ENCODE data around the gene PAM. TPM values are rescaled to one million over a fixed set of nuclear protein-coding genes. Genes with fewer than 3 reads are reported as not detected.

PAM gene
- total RNA-seq, 2 experiments from 2014 or later = not detected

DNA sequence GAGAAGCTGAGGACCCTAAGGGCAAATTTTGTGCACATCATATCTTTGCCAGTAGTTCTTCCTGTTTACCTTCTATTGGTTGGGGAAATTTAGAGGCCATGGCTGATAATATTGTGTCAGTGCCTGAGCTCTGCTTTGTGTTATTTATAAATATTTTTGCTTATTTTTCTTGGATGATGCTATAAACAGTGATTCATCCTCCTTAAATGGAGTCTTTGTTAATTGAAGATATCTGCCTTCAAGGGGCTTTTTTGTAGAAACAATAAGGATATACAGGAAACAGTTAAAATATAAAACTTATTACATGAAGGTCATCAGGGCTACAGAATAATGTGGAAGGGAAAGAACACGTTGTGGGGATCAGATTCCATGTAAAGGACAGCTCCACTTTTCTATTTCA lies 78.0 kb downstream of the PAM start:
- CTCF ChIA-PET (ENCODE audit: unreplicated experiment) = no interaction called here
- POLR2A ChIA-PET = interaction anchor here (0.5 to 0.8 kb wide), 4 partner anchors 8 to 47 kb away, joined by 3 read pairs; no protein-coding TSS in a partner anchor
- intact Hi-C loops (cut with micrococcal nuclease; ENCODE audit: unreplicated experiment) = no loop called here

DNA sequence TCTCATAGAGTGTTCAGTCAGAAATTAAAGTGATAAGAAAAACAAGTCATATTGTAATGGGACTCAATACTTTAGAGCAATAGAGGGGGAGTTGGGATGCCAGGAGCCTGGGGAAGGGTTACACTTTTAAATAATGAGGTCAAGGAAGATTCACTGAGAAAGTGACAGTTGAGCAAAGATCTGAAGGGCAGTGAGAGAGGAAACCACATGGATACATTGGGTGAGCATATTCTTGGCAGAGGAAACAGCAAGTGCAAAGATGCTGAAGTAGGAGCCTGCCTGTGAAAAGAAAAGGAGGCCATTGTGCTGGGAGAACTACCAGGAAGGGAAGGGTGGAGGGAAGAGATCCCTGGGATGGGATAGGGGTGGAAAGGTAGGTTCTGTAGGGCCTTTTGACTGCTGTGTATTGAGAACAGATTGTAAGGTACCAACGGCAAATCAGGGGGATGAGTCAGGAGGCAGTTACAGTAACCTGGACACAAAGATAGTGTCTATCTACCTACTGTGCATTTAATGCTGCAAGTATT lies 79.4 kb downstream of the PAM start:
- BruUV-seq (replicated peaks) = no TSS peak
- Histone ChIP-seq H3K4me1 (ENCODE audit: insufficient read depth, low read length, poor library complexity, severe bottlenecking) (no peaks in the 10 kb centered on the region), H3K79me2 (ENCODE audit: insufficient read depth, low read depth, low read length) (no peaks in the 10 kb centered on the region), H3K4me2 (ENCODE audit: low read length) (no peak overlapping the region), H3K27ac (ENCODE audit: low read depth, low read length, poor library complexity, severe bottlenecking) (no peak overlapping the region), H3K9me3 (ENCODE audit: low read length) (no peaks in the 10 kb centered on the region), H2AFZ (ENCODE audit: low read length) (no peak overlapping the region), H3K4me3 (ENCODE audit: low read depth, low read length, poor library complexity, severe bottlenecking) (no peak overlapping the region), H3K9me2 (ENCODE audit: insufficient read depth, low read length) (no peaks in the 10 kb centered on the region), H4K20me1 (ENCODE audit: insufficient read depth, low read length) (no peaks in the 10 kb centered on the region), H3K36me3 (ENCODE audit: insufficient read depth, low read length) (no peaks in the 10 kb centered on the region)
- ChIA-PET POLR2A (no interaction called here), CTCF (ENCODE audit: unreplicated experiment) (no interaction called here)
- no peak for TF ChIP-seq EZH2phosphoT487 (IDR thresholded peaks at IDR 0.05; ENCODE audit: borderline replicate concordance, low read depth, low read length)
- TF ChIP-seq CTCF (conservative IDR thresholded peaks at IDR 0.05; ENCODE audit: low read length) = no peak
- intact Hi-C loops (cut with micrococcal nuclease; ENCODE audit: unreplicated experiment) = no loop called here
- no peak for DNase-seq (ENCODE audit: low spot score)

More for the DNA sequence above, 78.0 kb downstream of the PAM start:
- TF ChIP-seq CTCF (conservative IDR thresholded peaks at IDR 0.05; ENCODE audit: low read length) = no peak
- no peak for TF ChIP-seq EZH2phosphoT487 (IDR thresholded peaks at IDR 0.05; ENCODE audit: borderline replicate concordance, low read depth, low read length)
- Histone ChIP-seq H3K4me3 (ENCODE audit: low read depth, low read length, poor library complexity, severe bottlenecking) (no peak overlapping the region), H4K20me1 (ENCODE audit: insufficient read depth, low read length) (no peaks in the 10 kb centered on the region), H3K36me3 (ENCODE audit: insufficient read depth, low read length) (no peaks in the 10 kb centered on the region), H3K4me2 (ENCODE audit: low read length) (no peak overlapping the region), H3K4me1 (ENCODE audit: insufficient read depth, low read length, poor library complexity, severe bottlenecking) (no peaks in the 10 kb centered on the region), H3K27ac (ENCODE audit: low read depth, low read length, poor library complexity, severe bottlenecking) (no peak overlapping the region), H3K9me3 (ENCODE audit: low read length) (no peaks in the 10 kb centered on the region), H2AFZ (ENCODE audit: low read length) (no peak overlapping the region), H3K9me2 (ENCODE audit: insufficient read depth, low read length) (no peaks in the 10 kb centered on the region), H3K79me2 (ENCODE audit: insufficient read depth, low read depth, low read length) (no peaks in the 10 kb centered on the region)
- no peak for DNase-seq (ENCODE audit: low spot score)
- BruUV-seq (replicated peaks) = no TSS peak

DNA sequence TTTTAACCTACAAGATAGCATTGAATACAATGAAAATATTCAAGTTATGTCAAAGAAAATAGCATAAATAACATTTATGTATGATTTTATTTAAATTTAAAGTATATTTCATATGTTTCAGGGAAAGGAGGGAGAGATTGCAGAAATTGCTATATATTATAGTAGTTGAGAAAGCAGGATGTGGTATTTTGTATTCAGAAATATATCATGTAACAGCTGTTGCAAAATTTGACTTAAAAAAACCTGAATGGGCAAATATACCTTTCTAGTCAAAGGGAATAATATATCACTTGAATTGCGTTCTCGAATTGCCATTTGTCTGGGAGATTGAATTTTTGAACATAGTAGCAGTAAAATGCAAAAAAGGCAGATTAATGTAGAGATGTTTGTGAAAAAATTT lies 80.6 kb downstream of the PAM start:
- TF ChIP-seq EZH2phosphoT487 (IDR thresholded peaks at IDR 0.05; ENCODE audit: borderline replicate concordance, low read depth, low read length) (no peak), CTCF (conservative IDR thresholded peaks at IDR 0.05; ENCODE audit: low read length) (no peak)
- no peaks in the 10 kb centered on the region for H3K9me3 ChIP-seq (ENCODE audit: low read length)
- CTCF ChIA-PET (ENCODE audit: unreplicated experiment) = no interaction called here
- H3K36me3 ChIP-seq (ENCODE audit: insufficient read depth, low read length) = no peaks in the 10 kb centered on the region
- POLR2A ChIA-PET = no interaction called here
- H3K4me2 ChIP-seq (ENCODE audit: low read length) = no peak overlapping the region
- no peaks in the 10 kb centered on the region for H4K20me1 ChIP-seq (ENCODE audit: insufficient read depth, low read length)
- no peaks in the 10 kb centered on the region for H3K79me2 ChIP-seq (ENCODE audit: insufficient read depth, low read depth, low read length)
- no TSS peak for BruUV-seq (replicated peaks)
- no peaks in the 10 kb centered on the region for H3K9me2 ChIP-seq (ENCODE audit: insufficient read depth, low read length)
- intact Hi-C loops (cut with micrococcal nuclease; ENCODE audit: unreplicated experiment) = no loop called here
- no peak for DNase-seq (ENCODE audit: low spot score)
- H3K4me1 ChIP-seq (ENCODE audit: insufficient read depth, low read length, poor library complexity, severe bottlenecking) = no peaks in the 10 kb centered on the region
- H3K27ac ChIP-seq (ENCODE audit: low read depth, low read length, poor library complexity, severe bottlenecking) = no peak overlapping the region
- no peak overlapping the region for H3K4me3 ChIP-seq (ENCODE audit: low read depth, low read length, poor library complexity, severe bottlenecking)
- H2AFZ ChIP-seq (ENCODE audit: low read length) = no peak overlapping the region

Data from OCI-LY7 (cell line).